ENCODE data around the gene PTPN3.

- TF ChIP-seq CTCF (IDR thresholded peaks at IDR 0.05) (peak; percentile 71 to 83), EP300 (IDR thresholded peaks at IDR 0.05) (no peak), POLR2AphosphoS5 (IDR thresholded peaks at IDR 0.05) (peak in 1 of 3 donors; percentile 13), POLR2A (IDR thresholded peaks at IDR 0.05) (no peak)
These were observed 57.3 kb downstream of the PTPN3 start for GRCh38 chr9:109440797-109441287.
